ENCODE measurements around the gene P4HB.

- TF ChIP-seq POLR2A (IDR thresholded peaks at IDR 0.05; ENCODE audit: low read depth, low read length), result no peak
- no peak for TF ChIP-seq BHLHE40 (IDR thresholded peaks at IDR 0.05; ENCODE audit: low read depth, low read length)
- no peak for TF ChIP-seq SMC3 (IDR thresholded peaks at IDR 0.05; ENCODE audit: low read depth, low read length)
- TF ChIP-seq USF2 (IDR thresholded peaks at IDR 0.05; ENCODE audit: low read depth, low read length), result no peak
- no peak for TF ChIP-seq CEBPB (IDR thresholded peaks at IDR 0.05; ENCODE audit: low read depth, low read length)
- no peak for TF ChIP-seq CTCF (conservative IDR thresholded peaks at IDR 0.05; ENCODE audit: low read depth, low read length)
These were observed 34.4 kb downstream of the P4HB start for GRCh38 chr17:81825841-81826466.
